ENCODE results near the gene DPP6. TPM values are rescaled to one million over a fixed set of nuclear protein-coding genes. Genes with fewer than 3 reads are reported as not detected.

Gene DPP6
- total RNA-seq, 1 experiment from 2014 or later, result not detected

DNA sequence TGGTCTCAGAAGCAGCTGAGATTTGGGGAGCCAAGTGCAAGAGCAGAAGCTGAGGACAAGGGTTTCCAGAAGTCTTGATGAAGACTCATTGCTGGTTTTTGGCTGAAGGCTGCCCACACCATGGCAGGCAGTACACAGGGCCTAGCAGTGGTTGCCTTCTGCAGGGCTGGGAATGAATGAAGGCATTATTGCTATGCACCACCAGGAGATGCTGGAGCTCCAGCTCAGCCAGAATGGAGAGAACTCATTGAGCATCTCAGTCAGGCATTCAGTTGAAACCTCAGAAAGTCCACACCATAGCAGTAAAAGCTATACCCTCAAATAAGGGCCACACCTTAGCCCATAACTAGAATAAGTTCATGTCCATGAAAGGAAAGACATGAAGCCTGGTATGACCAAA lies 190.5 kb downstream of the DPP6 start:
- Mint-ChIP-seq H3K4me1 (no peaks in the 10 kb centered on the region), H3K27me3 (ENCODE audit: low read depth) (no peaks in the 10 kb centered on the region; the same call in none of the 2 replicates), H3K27ac (no peak overlapping the region), H3K36me3 (peaks cover 75% of the 10 kb centered on the region), H3K9me3 (peaks cover 83% of the 10 kb centered on the region), H3K4me3 (no peak overlapping the region)
- TF ChIP-seq NFYB (CRISPR knock-in tag; conservative IDR thresholded peaks at IDR 0.05; ENCODE audit: low read depth) (no peak), ZNF396 (CRISPR knock-in tag; IDR thresholded peaks at IDR 0.05; ENCODE audit: borderline replicate concordance) (no peak), MAX (CRISPR knock-in tag; IDR thresholded peaks at IDR 0.05) (no peak), NR3C1 (CRISPR knock-in tag; conservative IDR thresholded peaks at IDR 0.05; ENCODE audit: low read depth) (no peak), PRDM15 (CRISPR knock-in tag; IDR thresholded peaks at IDR 0.05) (no peak), CREM (CRISPR knock-in tag; IDR thresholded peaks at IDR 0.05) (no peak), NFATC4 (CRISPR knock-in tag; IDR thresholded peaks at IDR 0.05) (no peak), ZNF423 (CRISPR knock-in tag; IDR thresholded peaks at IDR 0.05) (no peak), MLX (CRISPR knock-in tag; IDR thresholded peaks at IDR 0.05) (no peak), ZNF232 (CRISPR knock-in tag; IDR thresholded peaks at IDR 0.05) (no peak), FOXP1 (CRISPR knock-in tag; IDR thresholded peaks at IDR 0.05; ENCODE audit: borderline replicate concordance) (no peak), ZNF121 (CRISPR knock-in tag; IDR thresholded peaks at IDR 0.05) (no peak), ZNF263 (CRISPR knock-in tag; IDR thresholded peaks at IDR 0.05; ENCODE audit: low read depth) (no peak), ZNF425 (CRISPR knock-in tag; conservative IDR thresholded peaks at IDR 0.05) (no peak), ZNF219 (CRISPR knock-in tag; IDR thresholded peaks at IDR 0.05; ENCODE audit: borderline replicate concordance) (no peak), CREB1 (CRISPR knock-in tag; IDR thresholded peaks at IDR 0.05) (no peak)
- TF ChIP-seq, protein P1, sequence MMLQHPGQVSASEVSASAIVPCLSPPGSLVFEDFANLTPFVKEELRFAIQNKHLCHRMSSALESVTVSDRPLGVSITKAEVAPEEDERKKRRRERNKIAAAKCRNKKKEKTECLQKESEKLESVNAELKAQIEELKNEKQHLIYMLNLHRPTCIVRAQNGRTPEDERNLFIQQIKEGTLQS (CRISPR knock-in tag; conservative IDR thresholded peaks at IDR 0.05), result no peak
- TF ChIP-seq, protein P2, sequence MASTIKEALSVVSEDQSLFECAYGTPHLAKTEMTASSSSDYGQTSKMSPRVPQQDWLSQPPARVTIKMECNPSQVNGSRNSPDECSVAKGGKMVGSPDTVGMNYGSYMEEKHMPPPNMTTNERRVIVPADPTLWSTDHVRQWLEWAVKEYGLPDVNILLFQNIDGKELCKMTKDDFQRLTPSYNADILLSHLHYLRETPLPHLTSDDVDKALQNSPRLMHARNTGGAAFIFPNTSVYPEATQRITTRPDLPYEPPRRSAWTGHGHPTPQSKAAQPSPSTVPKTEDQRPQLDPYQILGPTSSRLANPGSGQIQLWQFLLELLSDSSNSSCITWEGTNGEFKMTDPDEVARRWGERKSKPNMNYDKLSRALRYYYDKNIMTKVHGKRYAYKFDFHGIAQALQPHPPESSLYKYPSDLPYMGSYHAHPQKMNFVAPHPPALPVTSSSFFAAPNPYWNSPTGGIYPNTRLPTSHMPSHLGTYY (CRISPR knock-in tag; IDR thresholded peaks at IDR 0.05), result no peak
- TF ChIP-seq, protein P3, sequence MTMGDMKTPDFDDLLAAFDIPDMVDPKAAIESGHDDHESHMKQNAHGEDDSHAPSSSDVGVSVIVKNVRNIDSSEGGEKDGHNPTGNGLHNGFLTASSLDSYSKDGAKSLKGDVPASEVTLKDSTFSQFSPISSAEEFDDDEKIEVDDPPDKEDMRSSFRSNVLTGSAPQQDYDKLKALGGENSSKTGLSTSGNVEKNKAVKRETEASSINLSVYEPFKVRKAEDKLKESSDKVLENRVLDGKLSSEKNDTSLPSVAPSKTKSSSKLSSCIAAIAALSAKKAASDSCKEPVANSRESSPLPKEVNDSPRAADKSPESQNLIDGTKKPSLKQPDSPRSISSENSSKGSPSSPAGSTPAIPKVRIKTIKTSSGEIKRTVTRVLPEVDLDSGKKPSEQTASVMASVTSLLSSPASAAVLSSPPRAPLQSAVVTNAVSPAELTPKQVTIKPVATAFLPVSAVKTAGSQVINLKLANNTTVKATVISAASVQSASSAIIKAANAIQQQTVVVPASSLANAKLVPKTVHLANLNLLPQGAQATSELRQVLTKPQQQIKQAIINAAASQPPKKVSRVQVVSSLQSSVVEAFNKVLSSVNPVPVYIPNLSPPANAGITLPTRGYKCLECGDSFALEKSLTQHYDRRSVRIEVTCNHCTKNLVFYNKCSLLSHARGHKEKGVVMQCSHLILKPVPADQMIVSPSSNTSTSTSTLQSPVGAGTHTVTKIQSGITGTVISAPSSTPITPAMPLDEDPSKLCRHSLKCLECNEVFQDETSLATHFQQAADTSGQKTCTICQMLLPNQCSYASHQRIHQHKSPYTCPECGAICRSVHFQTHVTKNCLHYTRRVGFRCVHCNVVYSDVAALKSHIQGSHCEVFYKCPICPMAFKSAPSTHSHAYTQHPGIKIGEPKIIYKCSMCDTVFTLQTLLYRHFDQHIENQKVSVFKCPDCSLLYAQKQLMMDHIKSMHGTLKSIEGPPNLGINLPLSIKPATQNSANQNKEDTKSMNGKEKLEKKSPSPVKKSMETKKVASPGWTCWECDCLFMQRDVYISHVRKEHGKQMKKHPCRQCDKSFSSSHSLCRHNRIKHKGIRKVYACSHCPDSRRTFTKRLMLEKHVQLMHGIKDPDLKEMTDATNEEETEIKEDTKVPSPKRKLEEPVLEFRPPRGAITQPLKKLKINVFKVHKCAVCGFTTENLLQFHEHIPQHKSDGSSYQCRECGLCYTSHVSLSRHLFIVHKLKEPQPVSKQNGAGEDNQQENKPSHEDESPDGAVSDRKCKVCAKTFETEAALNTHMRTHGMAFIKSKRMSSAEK (CRISPR knock-in tag; IDR thresholded peaks at IDR 0.05; ENCODE audit: borderline replicate concordance), result no peak
- TF ChIP-seq, protein P4, sequence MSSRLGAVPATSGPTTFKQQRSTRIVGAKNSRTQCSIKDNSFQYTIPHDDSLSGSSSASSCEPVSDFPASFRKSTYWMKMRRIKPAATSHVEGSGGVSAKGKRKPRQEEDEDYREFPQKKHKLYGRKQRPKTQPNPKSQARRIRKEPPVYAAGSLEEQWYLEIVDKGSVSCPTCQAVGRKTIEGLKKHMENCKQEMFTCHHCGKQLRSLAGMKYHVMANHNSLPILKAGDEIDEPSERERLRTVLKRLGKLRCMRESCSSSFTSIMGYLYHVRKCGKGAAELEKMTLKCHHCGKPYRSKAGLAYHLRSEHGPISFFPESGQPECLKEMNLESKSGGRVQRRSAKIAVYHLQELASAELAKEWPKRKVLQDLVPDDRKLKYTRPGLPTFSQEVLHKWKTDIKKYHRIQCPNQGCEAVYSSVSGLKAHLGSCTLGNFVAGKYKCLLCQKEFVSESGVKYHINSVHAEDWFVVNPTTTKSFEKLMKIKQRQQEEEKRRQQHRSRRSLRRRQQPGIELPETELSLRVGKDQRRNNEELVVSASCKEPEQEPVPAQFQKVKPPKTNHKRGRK (CRISPR knock-in tag; IDR thresholded peaks at IDR 0.05; ENCODE audit: borderline replicate concordance), result no peak
- ChIA-PET CTCF (no interaction called here), POLR2A (no interaction called here)
- no peak for ATAC-seq
- no peak for DNase-seq (ENCODE audit: low spot score)
